SK-N-SH (cell line): ENCODE measurements around the gene FASLG. TPM values are rescaled to one million over a fixed set of nuclear protein-coding genes. Genes with fewer than 3 reads are reported as not detected.

Experiments used
- CTCF ChIA-PET: fragments of 300-600, 350-600 bp; formaldehyde crosslinking; extraction: SDS; loops from one replicate; lab custom pipeline; 2021; lab: Yijun Ruan, JAX
- POLR2A ChIA-PET: fragments of 350-600 bp; sonication (Branson Sonifier 250); formaldehyde crosslinking; extraction: SDS; loops from one replicate; lab custom pipeline; 2020; ENCODE audit warnings: antibody characterized with exemption, inconsistent platforms; lab: Yijun Ruan, JAX
- DNase-seq: peaks from one replicate; pipeline ENCODE4 v3.0.0; 2012
- H2AFZ ChIP-seq: fragments of 200-600 bp; sonication (generic); 2 replicates; pipeline ENCODE4 v1.8.1; 2016; ENCODE audit warnings: antibody characterized with exemption, mild to moderate bottlenecking, low read depth
- H3F3A ChIP-seq: fragments of 200-600 bp; sonication (generic); replicated peaks from 2 replicates; pipeline ENCODE3; 2016; ENCODE audit warnings: antibody characterized with exemption, mild to moderate bottlenecking; ENCODE audit not compliant: insufficient read depth
- H3K27ac ChIP-seq, 2 experiments: fragments of 200-500 bp in 1 of 2; fragments of 200-600 bp in 1 of 2; sonication (Bioruptor generic) in 1 of 2; sonication (generic), shearing (Covaris generic) in 1 of 2; 2 replicates each; pipeline versions ENCODE4 v1.5.1 to v1.6.1; 2014 to 2016; ENCODE audit warnings: low read depth in 2 of 2, inconsistent platforms in 1 of 2, low read length in 1 of 2, mild to moderate bottlenecking in 1 of 2, mixed read lengths in 1 of 2
- H3K27me3 ChIP-seq: fragments of 200-600 bp; sonication (generic), shearing (Covaris generic); 2 replicates; pipeline ENCODE4 v1.6.1; 2016; ENCODE audit warnings: mixed run types; ENCODE audit not compliant: insufficient read depth
- H3K36me3 ChIP-seq, 2 experiments: fragments of 200-500 bp in 1 of 2; fragments of 200-600 bp in 1 of 2; sonication (Bioruptor generic) in 1 of 2; sonication (generic) in 1 of 2; replicated peaks in 1 of 2; 2 replicates each; pipeline versions ENCODE3 to v1.5.1; 2014 to 2016; ENCODE audit warnings: low read length in 1 of 2, mild to moderate bottlenecking in 1 of 2; ENCODE audit not compliant: insufficient read depth in 2 of 2, control insufficient read depth in 1 of 2
- H3K4me1 ChIP-seq, 2 experiments: fragments of 200-500 bp in 1 of 2; fragments of 200-600 bp in 1 of 2; sonication (Bioruptor generic) in 1 of 2; sonication (generic), shearing (Covaris generic) in 1 of 2; 2 replicates each; pipeline versions ENCODE4 v1.5.1 to v1.6.1; 2014 to 2016; ENCODE audit warnings: low read depth in 1 of 2, low read length in 1 of 2, mixed run types in 1 of 2; ENCODE audit not compliant: insufficient read depth in 2 of 2, control insufficient read depth in 1 of 2
- H3K4me2 ChIP-seq: fragments of 200-600 bp; sonication (generic), shearing (Covaris generic); 2 replicates; pipeline ENCODE4 v1.6.1; 2017; ENCODE audit warnings: mixed run types
- H3K4me3 ChIP-seq, 2 experiments: fragments of 200-500 bp in 1 of 2; fragments of 200-600 bp in 1 of 2; sonication (Bioruptor generic) in 1 of 2; sonication (generic), shearing (Covaris generic) in 1 of 2; 2 replicates each; pipeline versions ENCODE4 v1.5.1 to v1.8.1; 2014 to 2016; ENCODE audit warnings: low read depth in 2 of 2, inconsistent platforms in 1 of 2, low read length in 1 of 2, mild to moderate bottlenecking in 1 of 2, mixed read lengths in 1 of 2, moderate library complexity in 1 of 2
- H3K79me2 ChIP-seq: fragments of 200-600 bp; sonication (generic); 2 replicates; pipeline ENCODE4 v1.8.1; 2017; ENCODE audit warnings: mild to moderate bottlenecking; ENCODE audit not compliant: insufficient read depth
- H3K9ac ChIP-seq: fragments of 200-600 bp; sonication (generic); 2 replicates; pipeline ENCODE4 v1.6.1; 2017; ENCODE audit warnings: mixed run types
- H3K9me2 ChIP-seq: fragments of 200-600 bp; sonication (generic); 2 replicates; pipeline ENCODE4 v1.6.1; 2017; ENCODE audit warnings: mixed run types
- H3K9me3 ChIP-seq: fragments of 200-600 bp; sonication (generic); 2 replicates; pipeline ENCODE4 v1.6.1; 2017; ENCODE audit warnings: mixed run types, mild to moderate bottlenecking, moderate library complexity
- H4K20me1 ChIP-seq: fragments of 200-600 bp; sonication (generic); 2 replicates; pipeline ENCODE4 v1.6.1; 2017; ENCODE audit warnings: mild to moderate bottlenecking, mixed run types; ENCODE audit not compliant: insufficient read depth
- CHD2 ChIP-seq: fragments of 150-350 bp; IDR thresholded peaks from 2 replicates; pipeline ENCODE4 v1.6.1; 2018; ENCODE audit warnings: low read length; ENCODE audit not compliant: partially characterized antibody
- ELF1 ChIP-seq: IDR thresholded peaks from 2 replicates; pipeline ENCODE4 v1.4.0; 2012
- FOXJ3 ChIP-seq: sonication (generic); formaldehyde crosslinking; IDR thresholded peaks from 2 replicates; pipeline ENCODE4 v1.5.1; 2020; ENCODE audit warnings: mild to moderate bottlenecking, missing genetic modification reagents
- GABPA ChIP-seq: IDR thresholded peaks from 2 replicates; pipeline ENCODE4 v1.4.0; 2012; ENCODE audit warnings: low read depth, mild to moderate bottlenecking
- JUND ChIP-seq: IDR thresholded peaks from 2 replicates; pipeline ENCODE4 v1.4.0; 2012
- MXI1 ChIP-seq: IDR thresholded peaks from 2 replicates; pipeline ENCODE4 v1.6.1; 2012; ENCODE audit warnings: mild to moderate bottlenecking, low read depth, low read length, improper control_type of control experiment
- RFX5 ChIP-seq: IDR thresholded peaks from 2 replicates; pipeline ENCODE4 v1.6.1; 2012; ENCODE audit warnings: mild to moderate bottlenecking, improper control_type of control experiment, low read length
- SIN3A ChIP-seq: IDR thresholded peaks from 2 replicates; pipeline ENCODE4 v1.6.1; 2012; ENCODE audit warnings: low read depth, mild to moderate bottlenecking, low read length, moderate library complexity, borderline replicate concordance
- SMC3 ChIP-seq: IDR thresholded peaks from 2 replicates; pipeline ENCODE4 v1.6.1; 2012; ENCODE audit warnings: low read depth, low read length, improper control_type of control experiment
- TAF1 ChIP-seq: IDR thresholded peaks from 2 replicates; pipeline ENCODE4 v1.6.1; 2012; ENCODE audit warnings: low read depth, mild to moderate bottlenecking, low read length, moderate library complexity, borderline replicate concordance
- TEAD4 ChIP-seq: IDR thresholded peaks from 2 replicates; pipeline ENCODE4 v1.4.0; 2012; ENCODE audit warnings: mild to moderate bottlenecking, borderline replicate concordance; ENCODE audit not compliant: insufficient read depth
- YY1 ChIP-seq: IDR thresholded peaks from 2 replicates; pipeline ENCODE4 v1.4.0; 2012; ENCODE audit warnings: low read depth, mild to moderate bottlenecking
- WGBS: methylation state at CpG from one replicate; pipeline ENCODE4 v1.1.6; 2017; ENCODE audit warnings: low lambda C conversion rate; 5-methylcytosine and 5-hydroxymethylcytosine counted together
- polyA plus RNA-seq, 3 experiments: library from polyadenylated mRNA; depleted of rRNA; stranded (reverse); fragments of >200 nt; gene quantifications; 2 replicates each; pipeline ENCODE4 v1.2.3, GENCODE V29; 2012
- TF ChIP-seq, protein P1 (sequence below): fragments of 150-350 bp; IDR thresholded peaks from 2 replicates; pipeline ENCODE4 v1.6.1; 2017; ENCODE audit warnings: antibody characterized with exemption, low read length, low read depth, borderline replicate concordance
- TF ChIP-seq, protein P2 (sequence below): IDR thresholded peaks from 2 replicates; pipeline ENCODE4 v1.4.0; 2012; ENCODE audit warnings: low read depth, borderline replicate concordance
- TF ChIP-seq, protein P3 (sequence below): IDR thresholded peaks from 2 replicates; pipeline ENCODE4 v1.6.1; 2012; ENCODE audit warnings: mild to moderate bottlenecking, low read depth, low read length, moderate library complexity
- TF ChIP-seq, protein P4 (sequence below): IDR thresholded peaks from 2 replicates; pipeline ENCODE4; 2012
- TF ChIP-seq, protein P5 (sequence below): IDR thresholded peaks from 2 replicates; pipeline ENCODE4 v1.4.0; 2012; ENCODE audit warnings: low read depth, borderline replicate concordance
- TF ChIP-seq, protein P6 (sequence below): fragments of 200-600 bp; sonication (generic); IDR thresholded peaks from 2 replicates; pipeline ENCODE4 v1.6.1; 2017; ENCODE audit warnings: antibody characterized with exemption, mild to moderate bottlenecking, moderate library complexity

Gene FASLG
- polyA plus RNA-seq, 1 of the 3 experiments (the other 2 are of a cell fraction): not detected

DNA sequence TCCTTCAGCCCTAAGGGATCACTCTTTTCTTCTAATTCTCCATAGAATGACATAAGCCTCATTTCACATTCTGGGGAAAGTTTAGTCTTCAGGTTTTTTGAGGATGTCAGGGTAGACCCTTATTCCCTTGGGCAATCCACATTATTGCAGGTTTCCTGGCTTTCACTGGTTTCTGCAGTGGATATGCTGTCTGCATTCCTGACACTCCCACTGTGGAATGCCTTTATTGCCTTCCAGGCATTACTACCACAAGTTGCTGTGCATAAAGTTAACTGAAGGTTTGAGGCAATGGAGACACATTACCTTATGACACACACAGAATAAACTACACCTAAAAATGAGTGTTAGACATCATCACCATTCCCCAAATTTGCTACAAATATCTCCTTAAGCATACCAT lies 12.7 kb downstream of the FASLG start:
- Histone ChIP-seq H3K36me3 (no peaks in the 10 kb centered on the region), H3K9me3 (no peaks in the 10 kb centered on the region), H3K79me2 (no peaks in the 10 kb centered on the region), H3K4me3 (no peak overlapping the region), H2AFZ (no peak overlapping the region), H3F3A (no peaks in the 10 kb centered on the region), H3K27ac (no peak overlapping the region), H4K20me1 (no peaks in the 10 kb centered on the region), H3K27me3 (no peaks in the 10 kb centered on the region), H3K9me2 (no peaks in the 10 kb centered on the region), H3K9ac (no peak overlapping the region), H3K4me1 (peaks cover 0 to 7% of the 10 kb centered on the region in 2 experiments; a peak in 2 of 4 replicates), H3K4me2 (no peak overlapping the region)
- DNase-seq: no peak
- ChIA-PET CTCF (interaction anchor here (1.2 kb wide), 1 partner anchor 11 kb away, joined by 4 read pairs; no protein-coding TSS in a partner anchor), POLR2A (no interaction called here)
- TF ChIP-seq GABPA: no peak

DNA sequence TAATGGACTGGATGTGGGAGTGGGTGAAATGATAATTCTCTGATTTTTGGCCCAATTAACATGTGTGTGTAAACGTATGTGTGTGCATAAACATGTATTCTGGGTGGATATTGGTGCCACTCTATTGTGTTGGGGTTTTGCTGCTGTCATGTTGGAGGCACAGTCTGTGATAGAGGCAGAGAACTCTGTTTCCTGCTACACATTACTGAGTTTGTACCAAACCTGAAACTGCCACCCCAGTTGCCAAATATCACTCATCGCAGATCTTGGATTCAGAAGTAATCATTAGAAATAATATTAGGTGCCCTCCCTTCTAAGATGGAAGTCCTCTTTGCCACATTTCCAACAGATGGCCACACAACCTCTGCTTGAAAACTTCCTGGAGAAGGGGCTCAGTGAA lies 13.8 kb downstream of the FASLG start:
- ChIA-PET POLR2A (no interaction called here), CTCF (no interaction called here)
- Histone ChIP-seq H2AFZ (no peak overlapping the region), H3K9ac (no peak overlapping the region), H3K79me2 (no peaks in the 10 kb centered on the region), H3K9me2 (no peaks in the 10 kb centered on the region), H4K20me1 (no peaks in the 10 kb centered on the region), H3K4me1 (peaks cover 0 to 7% of the 10 kb centered on the region in 2 experiments; a peak in 2 of 4 replicates), H3K4me2 (no peak overlapping the region), H3K27ac (no peak overlapping the region), H3K36me3 (no peaks in the 10 kb centered on the region), H3K4me3 (no peak overlapping the region), H3K27me3 (no peaks in the 10 kb centered on the region), H3F3A (no peaks in the 10 kb centered on the region), H3K9me3 (no peaks in the 10 kb centered on the region)
- DNase-seq: no peak
- 53% methylated on average over 2 of the region's 2 CpGs for WGBS
- TF ChIP-seq SMC3 (no peak), JUND (no peak), YY1 (no peak), FOXJ3 (CRISPR knock-in tag) (no peak), RFX5 (no peak), TEAD4 (no peak), MXI1 (no peak), SIN3A (no peak), CHD2 (no peak), TAF1 (no peak), ELF1 (no peak)
- TF ChIP-seq, protein P1, sequence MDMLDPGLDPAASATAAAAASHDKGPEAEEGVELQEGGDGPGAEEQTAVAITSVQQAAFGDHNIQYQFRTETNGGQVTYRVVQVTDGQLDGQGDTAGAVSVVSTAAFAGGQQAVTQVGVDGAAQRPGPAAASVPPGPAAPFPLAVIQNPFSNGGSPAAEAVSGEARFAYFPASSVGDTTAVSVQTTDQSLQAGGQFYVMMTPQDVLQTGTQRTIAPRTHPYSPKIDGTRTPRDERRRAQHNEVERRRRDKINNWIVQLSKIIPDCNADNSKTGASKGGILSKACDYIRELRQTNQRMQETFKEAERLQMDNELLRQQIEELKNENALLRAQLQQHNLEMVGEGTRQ: no peak
- TF ChIP-seq, protein P2, sequence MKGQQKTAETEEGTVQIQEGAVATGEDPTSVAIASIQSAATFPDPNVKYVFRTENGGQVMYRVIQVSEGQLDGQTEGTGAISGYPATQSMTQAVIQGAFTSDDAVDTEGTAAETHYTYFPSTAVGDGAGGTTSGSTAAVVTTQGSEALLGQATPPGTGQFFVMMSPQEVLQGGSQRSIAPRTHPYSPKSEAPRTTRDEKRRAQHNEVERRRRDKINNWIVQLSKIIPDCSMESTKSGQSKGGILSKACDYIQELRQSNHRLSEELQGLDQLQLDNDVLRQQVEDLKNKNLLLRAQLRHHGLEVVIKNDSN: no peak
- TF ChIP-seq, protein P3, sequence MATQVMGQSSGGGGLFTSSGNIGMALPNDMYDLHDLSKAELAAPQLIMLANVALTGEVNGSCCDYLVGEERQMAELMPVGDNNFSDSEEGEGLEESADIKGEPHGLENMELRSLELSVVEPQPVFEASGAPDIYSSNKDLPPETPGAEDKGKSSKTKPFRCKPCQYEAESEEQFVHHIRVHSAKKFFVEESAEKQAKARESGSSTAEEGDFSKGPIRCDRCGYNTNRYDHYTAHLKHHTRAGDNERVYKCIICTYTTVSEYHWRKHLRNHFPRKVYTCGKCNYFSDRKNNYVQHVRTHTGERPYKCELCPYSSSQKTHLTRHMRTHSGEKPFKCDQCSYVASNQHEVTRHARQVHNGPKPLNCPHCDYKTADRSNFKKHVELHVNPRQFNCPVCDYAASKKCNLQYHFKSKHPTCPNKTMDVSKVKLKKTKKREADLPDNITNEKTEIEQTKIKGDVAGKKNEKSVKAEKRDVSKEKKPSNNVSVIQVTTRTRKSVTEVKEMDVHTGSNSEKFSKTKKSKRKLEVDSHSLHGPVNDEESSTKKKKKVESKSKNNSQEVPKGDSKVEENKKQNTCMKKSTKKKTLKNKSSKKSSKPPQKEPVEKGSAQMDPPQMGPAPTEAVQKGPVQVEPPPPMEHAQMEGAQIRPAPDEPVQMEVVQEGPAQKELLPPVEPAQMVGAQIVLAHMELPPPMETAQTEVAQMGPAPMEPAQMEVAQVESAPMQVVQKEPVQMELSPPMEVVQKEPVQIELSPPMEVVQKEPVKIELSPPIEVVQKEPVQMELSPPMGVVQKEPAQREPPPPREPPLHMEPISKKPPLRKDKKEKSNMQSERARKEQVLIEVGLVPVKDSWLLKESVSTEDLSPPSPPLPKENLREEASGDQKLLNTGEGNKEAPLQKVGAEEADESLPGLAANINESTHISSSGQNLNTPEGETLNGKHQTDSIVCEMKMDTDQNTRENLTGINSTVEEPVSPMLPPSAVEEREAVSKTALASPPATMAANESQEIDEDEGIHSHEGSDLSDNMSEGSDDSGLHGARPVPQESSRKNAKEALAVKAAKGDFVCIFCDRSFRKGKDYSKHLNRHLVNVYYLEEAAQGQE: no peak
- TF ChIP-seq, protein P4, sequence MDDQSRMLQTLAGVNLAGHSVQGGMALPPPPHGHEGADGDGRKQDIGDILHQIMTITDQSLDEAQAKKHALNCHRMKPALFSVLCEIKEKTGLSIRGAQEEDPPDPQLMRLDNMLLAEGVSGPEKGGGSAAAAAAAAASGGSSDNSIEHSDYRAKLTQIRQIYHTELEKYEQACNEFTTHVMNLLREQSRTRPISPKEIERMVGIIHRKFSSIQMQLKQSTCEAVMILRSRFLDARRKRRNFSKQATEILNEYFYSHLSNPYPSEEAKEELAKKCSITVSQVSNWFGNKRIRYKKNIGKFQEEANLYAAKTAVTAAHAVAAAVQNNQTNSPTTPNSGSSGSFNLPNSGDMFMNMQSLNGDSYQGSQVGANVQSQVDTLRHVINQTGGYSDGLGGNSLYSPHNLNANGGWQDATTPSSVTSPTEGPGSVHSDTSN: no peak
- TF ChIP-seq, protein P5, sequence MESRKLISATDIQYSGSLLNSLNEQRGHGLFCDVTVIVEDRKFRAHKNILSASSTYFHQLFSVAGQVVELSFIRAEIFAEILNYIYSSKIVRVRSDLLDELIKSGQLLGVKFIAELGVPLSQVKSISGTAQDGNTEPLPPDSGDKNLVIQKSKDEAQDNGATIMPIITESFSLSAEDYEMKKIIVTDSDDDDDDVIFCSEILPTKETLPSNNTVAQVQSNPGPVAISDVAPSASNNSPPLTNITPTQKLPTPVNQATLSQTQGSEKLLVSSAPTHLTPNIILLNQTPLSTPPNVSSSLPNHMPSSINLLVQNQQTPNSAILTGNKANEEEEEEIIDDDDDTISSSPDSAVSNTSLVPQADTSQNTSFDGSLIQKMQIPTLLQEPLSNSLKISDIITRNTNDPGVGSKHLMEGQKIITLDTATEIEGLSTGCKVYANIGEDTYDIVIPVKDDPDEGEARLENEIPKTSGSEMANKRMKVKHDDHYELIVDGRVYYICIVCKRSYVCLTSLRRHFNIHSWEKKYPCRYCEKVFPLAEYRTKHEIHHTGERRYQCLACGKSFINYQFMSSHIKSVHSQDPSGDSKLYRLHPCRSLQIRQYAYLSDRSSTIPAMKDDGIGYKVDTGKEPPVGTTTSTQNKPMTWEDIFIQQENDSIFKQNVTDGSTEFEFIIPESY: no peak
- TF ChIP-seq, protein P6, sequence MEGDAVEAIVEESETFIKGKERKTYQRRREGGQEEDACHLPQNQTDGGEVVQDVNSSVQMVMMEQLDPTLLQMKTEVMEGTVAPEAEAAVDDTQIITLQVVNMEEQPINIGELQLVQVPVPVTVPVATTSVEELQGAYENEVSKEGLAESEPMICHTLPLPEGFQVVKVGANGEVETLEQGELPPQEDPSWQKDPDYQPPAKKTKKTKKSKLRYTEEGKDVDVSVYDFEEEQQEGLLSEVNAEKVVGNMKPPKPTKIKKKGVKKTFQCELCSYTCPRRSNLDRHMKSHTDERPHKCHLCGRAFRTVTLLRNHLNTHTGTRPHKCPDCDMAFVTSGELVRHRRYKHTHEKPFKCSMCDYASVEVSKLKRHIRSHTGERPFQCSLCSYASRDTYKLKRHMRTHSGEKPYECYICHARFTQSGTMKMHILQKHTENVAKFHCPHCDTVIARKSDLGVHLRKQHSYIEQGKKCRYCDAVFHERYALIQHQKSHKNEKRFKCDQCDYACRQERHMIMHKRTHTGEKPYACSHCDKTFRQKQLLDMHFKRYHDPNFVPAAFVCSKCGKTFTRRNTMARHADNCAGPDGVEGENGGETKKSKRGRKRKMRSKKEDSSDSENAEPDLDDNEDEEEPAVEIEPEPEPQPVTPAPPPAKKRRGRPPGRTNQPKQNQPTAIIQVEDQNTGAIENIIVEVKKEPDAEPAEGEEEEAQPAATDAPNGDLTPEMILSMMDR: no peak
